Muscle layer of colon (tissue), 2 donors: ENCODE results near the gene TMEM132E.

Experiments
- H3K27ac ChIP-seq: one replicate; pipeline ENCODE4 v1.7.0; 2013; ENCODE audit warnings: low read depth, mild to moderate bottlenecking, low read length, moderate library complexity
- H3K27me3 ChIP-seq, 2 donors: one replicate each; pipeline ENCODE4 v1.7.0; 2013; ENCODE audit warnings: low read length in 2 of 2, mild to moderate bottlenecking in 2 of 2; ENCODE audit not compliant: insufficient read depth in 2 of 2, control insufficient read depth in 1 of 2
- H3K36me3 ChIP-seq: one replicate; pipeline ENCODE4 v1.7.0; 2013; ENCODE audit warnings: mild to moderate bottlenecking, low read length; ENCODE audit not compliant: insufficient read depth
- H3K4me1 ChIP-seq: one replicate; pipeline ENCODE4 v1.7.0; 2013; ENCODE audit warnings: mild to moderate bottlenecking, low read length; ENCODE audit not compliant: insufficient read depth
- H3K4me3 ChIP-seq, 2 donors: one replicate each; pipeline ENCODE4 v1.7.0; 2013; ENCODE audit warnings: low read length in 2 of 2, low read depth in 1 of 2, mild to moderate bottlenecking in 1 of 2, moderate library complexity in 1 of 2
- H3K9ac ChIP-seq: one replicate; pipeline ENCODE4 v1.7.0; 2013; ENCODE audit warnings: low read length
- H3K9me3 ChIP-seq: one replicate; pipeline ENCODE4 v1.7.0; 2013; ENCODE audit warnings: mild to moderate bottlenecking, low read length
- donor health status: abdominal sarcoma.
- donor health status: Adenocarcinoma of cecum.

Gene TMEM132E

DNA sequence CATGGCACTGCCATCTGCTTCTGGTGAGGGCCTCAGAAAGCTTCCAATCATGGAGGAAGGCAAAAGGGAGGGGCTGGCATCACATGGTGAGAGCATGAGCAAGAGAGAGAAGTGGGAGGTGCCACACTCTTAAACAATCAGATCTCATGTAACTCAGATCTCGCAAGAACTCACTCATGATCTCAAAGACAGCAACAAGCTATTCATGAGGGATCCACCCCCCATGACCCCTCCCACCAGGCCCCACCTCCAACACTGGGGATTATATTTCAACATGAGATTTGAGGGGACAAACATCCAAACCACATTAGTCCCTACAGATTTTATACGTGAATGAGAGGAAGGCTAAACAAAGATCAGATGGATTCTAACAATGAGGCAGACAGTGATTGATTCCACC, 8.9 kb upstream of the TMEM132E start:
- peaks cover 0 to 31% of the 10 kb centered on the region in 2 donors for H3K27me3 ChIP-seq
- H3K4me1 ChIP-seq, result no peaks in the 10 kb centered on the region
- H3K27ac ChIP-seq, result no peak overlapping the region
- H3K9me3 ChIP-seq, result no peaks in the 10 kb centered on the region
- H3K9ac ChIP-seq, result no peak overlapping the region
- no peaks in the 10 kb centered on the region for H3K36me3 ChIP-seq
- H3K4me3 ChIP-seq, result no peak overlapping the region

- no peak overlapping the region for H3K27ac ChIP-seq
- no peaks in the 10 kb centered on the region for H3K4me1 ChIP-seq
- H3K9me3 ChIP-seq, result no peaks in the 10 kb centered on the region
- no peaks in the 10 kb centered on the region for H3K36me3 ChIP-seq
- H3K4me3 ChIP-seq, result no peak overlapping the region
- no peak overlapping the region for H3K9ac ChIP-seq
- peaks cover 0 to 31% of the 10 kb centered on the region in 2 donors for H3K27me3 ChIP-seq
Observed at GRCh38 chr17:34571428-34572130, 7.8 kb upstream of the TMEM132E start.

GRCh38 chr17:34572483-34572882, 6.9 kb upstream of the TMEM132E start:
- Histone ChIP-seq H3K4me3 (no peak overlapping the region), H3K27me3 (peaks cover 5 to 27% of the 10 kb centered on the region in 2 donors), H3K36me3 (no peaks in the 10 kb centered on the region), H3K9ac (no peak overlapping the region), H3K9me3 (no peaks in the 10 kb centered on the region), H3K27ac (no peak overlapping the region), H3K4me1 (no peaks in the 10 kb centered on the region)

GRCh38 chr17:34575182-34575581, 4.2 kb upstream of the TMEM132E start:
- H3K27ac ChIP-seq, result no peak overlapping the region
- no peak overlapping the region for H3K9ac ChIP-seq
- H3K4me3 ChIP-seq, result no peak overlapping the region
- no peaks in the 10 kb centered on the region for H3K9me3 ChIP-seq
- H3K4me1 ChIP-seq, result peaks cover 10% of the 10 kb centered on the region
- H3K36me3 ChIP-seq, result no peaks in the 10 kb centered on the region
- H3K27me3 ChIP-seq, result peaks cover 20 to 48% of the 10 kb centered on the region in 2 donors

DNA sequence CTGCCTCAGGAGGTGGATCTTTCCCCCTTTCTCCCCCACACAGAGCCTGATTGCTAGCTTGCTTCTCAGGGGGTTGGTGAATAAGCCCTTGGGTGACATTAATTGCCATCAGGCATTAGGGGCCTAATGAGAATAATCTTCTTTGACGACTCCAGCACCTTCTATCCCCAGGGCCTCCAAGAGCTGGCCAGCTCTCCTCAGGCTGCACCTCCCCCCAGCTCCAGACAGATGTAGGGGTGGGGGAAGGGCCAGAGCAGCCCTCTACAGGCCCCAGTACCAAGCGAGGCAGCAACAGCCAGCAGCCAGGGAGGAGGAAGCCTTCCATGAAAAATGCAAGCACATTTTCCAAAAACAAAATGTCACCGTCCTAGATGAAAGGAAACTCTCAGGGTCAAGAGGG, 1.4 kb upstream of the TMEM132E start:
- Histone ChIP-seq H3K4me1 (peaks cover 21% of the 10 kb centered on the region), H3K4me3 (no peak overlapping the region), H3K9me3 (no peaks in the 10 kb centered on the region), H3K36me3 (no peaks in the 10 kb centered on the region), H3K27me3 (peaks cover 30 to 56% of the 10 kb centered on the region in 2 donors), H3K27ac (no peak overlapping the region), H3K9ac (no peak overlapping the region)

DNA sequence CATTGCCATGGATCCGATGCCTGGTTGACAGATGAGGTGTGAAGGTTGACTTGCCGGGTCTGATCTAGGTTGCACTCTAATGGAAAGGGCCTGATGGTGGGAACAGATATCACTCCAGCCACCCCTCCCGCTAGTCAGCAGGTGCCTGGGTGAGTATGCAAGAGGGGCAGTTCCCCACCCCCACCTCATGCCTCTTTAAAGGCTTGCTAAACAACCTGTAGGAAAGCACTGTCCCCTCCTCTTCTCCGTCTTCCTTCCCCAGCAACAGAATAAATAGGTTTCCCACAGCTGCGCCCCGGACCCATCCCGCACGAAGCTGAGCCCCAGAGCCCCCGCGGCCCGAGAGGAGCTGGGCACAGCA, 746 bp upstream of the TMEM132E start:
- Histone ChIP-seq H3K27me3 (peaks cover 34 to 60% of the 10 kb centered on the region in 2 donors), H3K27ac (no peak overlapping the region), H3K9ac (no peak overlapping the region), H3K4me3 (peak overlapping the region; percentile 17 to 63), H3K9me3 (no peaks in the 10 kb centered on the region), H3K4me1 (peaks cover 21% of the 10 kb centered on the region), H3K36me3 (no peaks in the 10 kb centered on the region)

- no peak overlapping the region for H3K9ac ChIP-seq
- no peaks in the 10 kb centered on the region for H3K9me3 ChIP-seq
- H3K27me3 ChIP-seq, result peaks cover 44 to 75% of the 10 kb centered on the region in 2 donors
- no peak overlapping the region for H3K27ac ChIP-seq
- H3K4me1 ChIP-seq, result peaks cover 21% of the 10 kb centered on the region
- H3K36me3 ChIP-seq, result no peaks in the 10 kb centered on the region
- peak overlapping the region; percentile 17 to 63 for H3K4me3 ChIP-seq
Observed at GRCh38 chr17:34579979-34580684, 750 bp downstream of the TMEM132E start.

GRCh38 chr17:34580685-34581445, 1.5 kb downstream of the TMEM132E start:
- H3K4me1 ChIP-seq, result peaks cover 21% of the 10 kb centered on the region
- peak overlapping the region; percentile 36 to 63 for H3K4me3 ChIP-seq
- H3K9ac ChIP-seq, result no peak overlapping the region

DNA sequence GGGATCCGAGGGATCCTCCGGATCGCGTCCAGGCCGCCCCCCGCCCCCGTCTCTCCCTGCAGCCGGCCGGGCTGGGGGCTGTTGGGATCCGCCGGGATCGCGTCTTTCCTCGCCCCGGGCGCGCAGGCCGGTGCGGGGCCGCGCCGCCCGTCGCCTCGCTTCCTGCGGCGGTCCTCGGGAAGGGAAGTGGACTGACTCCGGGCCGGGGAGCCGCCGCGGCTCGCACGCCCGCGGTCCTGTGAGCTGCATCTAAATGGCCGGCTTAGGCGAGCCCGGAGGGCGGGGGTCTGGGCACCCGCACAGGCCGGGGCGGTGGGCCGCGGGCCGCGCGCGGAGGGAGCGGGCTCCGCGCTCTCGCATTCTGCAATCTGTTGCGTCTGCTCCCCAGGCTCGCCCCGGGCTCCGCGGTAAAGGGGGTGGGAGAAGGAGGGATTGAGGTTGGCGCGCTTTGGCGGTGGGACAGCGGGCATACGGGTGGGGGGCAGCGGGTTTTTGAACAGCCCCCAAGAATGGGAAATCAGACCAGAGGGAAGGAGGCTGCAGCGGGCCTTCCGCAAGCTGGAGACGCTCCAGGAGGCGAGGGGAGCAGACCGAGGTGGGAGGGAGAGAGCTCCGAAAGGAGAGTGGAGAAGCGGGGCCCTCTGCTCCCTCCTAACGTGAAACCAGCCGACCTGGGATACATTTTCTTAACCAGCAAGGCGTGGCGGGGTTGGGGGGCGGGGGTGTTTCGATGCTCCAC, 2.2 kb downstream of the TMEM132E start:
- no peak overlapping the region for H3K27ac ChIP-seq

More at GRCh38 chr17:34580685-34581445, 1.5 kb downstream of the TMEM132E start:
- H3K27me3 ChIP-seq, result peaks cover 44 to 77% of the 10 kb centered on the region in 2 donors
- no peak overlapping the region for H3K27ac ChIP-seq
- H3K36me3 ChIP-seq, result no peaks in the 10 kb centered on the region
- no peaks in the 10 kb centered on the region for H3K9me3 ChIP-seq

DNA sequence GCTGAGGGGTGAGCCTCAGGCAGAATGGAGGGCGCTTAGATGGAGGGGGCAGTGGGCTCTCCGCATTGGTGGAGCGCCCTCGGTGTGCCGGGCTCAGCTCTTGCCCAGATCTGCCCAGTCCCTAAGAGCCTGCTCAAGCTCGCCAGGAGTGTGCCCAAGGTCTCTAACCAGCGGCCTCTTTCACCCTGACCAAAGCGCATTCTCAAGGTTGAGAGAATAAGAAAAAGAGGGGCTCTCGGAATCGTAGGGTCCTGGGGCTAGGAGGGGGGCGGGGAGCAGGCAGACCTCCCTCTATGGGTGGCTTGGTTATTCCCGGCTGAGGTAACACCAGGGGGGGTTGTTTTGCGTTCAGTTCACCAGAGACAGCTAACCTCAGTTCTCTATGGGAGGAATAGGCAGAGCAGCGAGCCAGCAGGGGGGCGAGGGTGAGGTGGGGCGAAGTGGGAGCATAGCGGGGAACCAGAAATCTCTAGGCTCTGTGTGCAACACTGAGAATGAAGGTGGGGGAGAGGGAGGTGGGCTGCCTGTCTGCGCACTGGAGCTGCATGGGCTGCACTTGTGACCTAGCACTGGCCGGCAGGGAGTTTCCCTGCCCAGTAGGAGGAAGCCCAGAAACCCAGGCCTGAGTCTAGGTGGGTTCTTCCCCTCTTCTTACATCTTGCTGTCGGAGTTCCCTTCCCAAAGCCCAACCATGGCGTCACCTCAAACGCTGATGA, 3.0 kb downstream of the TMEM132E start:
- no peak overlapping the region for H3K27ac ChIP-seq
- peak overlapping the region in 1 of 2 donors; percentile 23 for H3K4me3 ChIP-seq
- H3K27me3 ChIP-seq, result peaks cover 39 to 77% of the 10 kb centered on the region in 2 donors
- no peaks in the 10 kb centered on the region for H3K9me3 ChIP-seq
- no peak overlapping the region for H3K9ac ChIP-seq
- peaks cover 21% of the 10 kb centered on the region for H3K4me1 ChIP-seq
- no peaks in the 10 kb centered on the region for H3K36me3 ChIP-seq

More for the DNA sequence above, 2.2 kb downstream of the TMEM132E start:
- Histone ChIP-seq H3K9me3 (no peaks in the 10 kb centered on the region), H3K27me3 (peaks cover 44 to 77% of the 10 kb centered on the region in 2 donors), H3K4me1 (peaks cover 21% of the 10 kb centered on the region), H3K36me3 (no peaks in the 10 kb centered on the region), H3K9ac (no peak overlapping the region), H3K4me3 (peak overlapping the region; percentile 23 to 36)
